ENCODE measurements around the gene FCGR1A.
"Not testable (repeated sequence)": the region's sequence is repeated elsewhere in the genome, so short reads cannot be mapped to it uniquely, and the experiment has no call there.

FCGR1A gene

GRCh38 chr1:149832316-149833126 is 50.0 kb downstream of the FCGR1A start:
- not testable (repeated sequence) for H3K27me3 ChIP-seq (ENCODE audit: low read length); H3K9me3 ChIP-seq (ENCODE audit: insufficient read depth, low read length); H3K79me2 ChIP-seq (ENCODE audit: insufficient read depth, low read length); H2AFZ ChIP-seq (ENCODE audit: low read depth, low read length, severe bottlenecking); H3K9me2 ChIP-seq (replicated peaks; ENCODE audit: insufficient read depth, low read length); H3F3A ChIP-seq (ENCODE audit: insufficient read depth); H3K36me3 ChIP-seq (ENCODE audit: low read length); H3K4me2 ChIP-seq (ENCODE audit: low read depth, low read length, poor library complexity, severe bottlenecking); H4K20me1 ChIP-seq (ENCODE audit: low read depth, low read length); H3K9ac ChIP-seq (ENCODE audit: low read length); H3K4me3 ChIP-seq (ENCODE audit: insufficient read depth, low read length, poor library complexity, severe bottlenecking); H3K27ac ChIP-seq (ENCODE audit: low read depth, low read length)

- H3K4me2 ChIP-seq (ENCODE audit: low read depth, low read length, poor library complexity, severe bottlenecking); H3K4me3 ChIP-seq (ENCODE audit: insufficient read depth, low read length, poor library complexity, severe bottlenecking); H2AFZ ChIP-seq (ENCODE audit: low read depth, low read length, severe bottlenecking); H3K9me3 ChIP-seq (ENCODE audit: insufficient read depth, low read length); H3K36me3 ChIP-seq (ENCODE audit: low read length); H3K9me2 ChIP-seq (replicated peaks; ENCODE audit: insufficient read depth, low read length); H3F3A ChIP-seq (ENCODE audit: insufficient read depth); H3K9ac ChIP-seq (ENCODE audit: low read length); H3K27ac ChIP-seq (ENCODE audit: low read depth, low read length); H3K27me3 ChIP-seq (ENCODE audit: low read length); H3K79me2 ChIP-seq (ENCODE audit: insufficient read depth, low read length); H4K20me1 ChIP-seq (ENCODE audit: low read depth, low read length): not testable (repeated sequence)
Measured at GRCh38 chr1:149833144-149833543, 50.6 kb downstream of the FCGR1A start.

GRCh38 chr1:149841149-149841548 is 58.7 kb downstream of the FCGR1A start:
- not testable (repeated sequence) for H3K27ac ChIP-seq (ENCODE audit: low read depth, low read length); H3K9me2 ChIP-seq (replicated peaks; ENCODE audit: insufficient read depth, low read length); H3K4me3 ChIP-seq (ENCODE audit: insufficient read depth, low read length, poor library complexity, severe bottlenecking); H4K20me1 ChIP-seq (ENCODE audit: low read depth, low read length); H3K36me3 ChIP-seq (ENCODE audit: low read length); H3K4me2 ChIP-seq (ENCODE audit: low read depth, low read length, poor library complexity, severe bottlenecking); H3K9ac ChIP-seq (ENCODE audit: low read length); H2AFZ ChIP-seq (ENCODE audit: low read depth, low read length, severe bottlenecking); H3K9me3 ChIP-seq (ENCODE audit: insufficient read depth, low read length); H3K27me3 ChIP-seq (ENCODE audit: low read length)
- H3F3A ChIP-seq (ENCODE audit: insufficient read depth), result peaks cover 29% of the 10 kb centered on the region
- peaks cover 28% of the 10 kb centered on the region for H3K79me2 ChIP-seq (ENCODE audit: insufficient read depth, low read length)

All from SU-DHL-6 (cell line).